Measurements from ENCODE around the gene OR52K2.

OR52K2 gene

GRCh38 chr11:4460151-4460550, 11.1 kb downstream of the OR52K2 start:
- peaks cover 0 to 11% (median 0%) of the 10 kb centered on the region in 4 experiments for H3K4me1 ChIP-seq (ENCODE audit: control extremely low read depth in 1 of 4, control insufficient read depth in 4 of 4, insufficient read depth in 4 of 4, low read length in 3 of 4)
- DNase-seq, result no peak
- no peak overlapping the region for H3K4me3 ChIP-seq (ENCODE audit: control insufficient read depth in 1 of 7, extremely low read depth in 1 of 7, insufficient read depth in 4 of 7, low read depth in 2 of 7, low read length in 6 of 7)
- CTCF ChIA-PET, result no interaction called here
- H3K36me3 ChIP-seq (ENCODE audit: control insufficient read depth in 4 of 4, insufficient read depth in 4 of 4, low read length in 3 of 4), result no peaks in the 10 kb centered on the region
- no peaks in the 10 kb centered on the region for H3K27me3 ChIP-seq (replicated peaks in 2 of 5; ENCODE audit: control insufficient read depth in 4 of 5, insufficient read depth in 5 of 5, low read length in 4 of 5)
- no peak overlapping the region for H3K27ac ChIP-seq (ENCODE audit: insufficient read depth in 1 of 2, low read depth in 1 of 2, low read length in 2 of 2, poor library complexity in 1 of 2, severe bottlenecking in 2 of 2)
- POLR2A ChIA-PET, result no interaction called here
- peaks cover 0 to 15% (median 4%) of the 10 kb centered on the region in 5 experiments for H3K9me3 ChIP-seq (ENCODE audit: control extremely low read depth in 1 of 5, control insufficient read depth in 4 of 5, insufficient read depth in 2 of 5, low read depth in 1 of 5, low read length in 4 of 5)
- WGBS (ENCODE audit: insufficient coverage), result 100% methylated on average over 4 of the region's 4 CpGs

- Histone ChIP-seq H3K27ac (ENCODE audit: insufficient read depth in 1 of 2, low read depth in 1 of 2, low read length in 2 of 2, poor library complexity in 1 of 2, severe bottlenecking in 2 of 2) (no peak overlapping the region), H3K4me3 (ENCODE audit: control insufficient read depth in 1 of 7, extremely low read depth in 1 of 7, insufficient read depth in 4 of 7, low read depth in 2 of 7, low read length in 6 of 7) (no peak overlapping the region), H3K27me3 (replicated peaks in 2 of 5; ENCODE audit: control insufficient read depth in 4 of 5, insufficient read depth in 5 of 5, low read length in 4 of 5) (peaks cover 0 to 1% (median 0%) of the 10 kb centered on the region in 5 experiments), H3K36me3 (ENCODE audit: control insufficient read depth in 4 of 4, insufficient read depth in 4 of 4, low read length in 3 of 4) (no peaks in the 10 kb centered on the region), H3K9me3 (ENCODE audit: control extremely low read depth in 1 of 5, control insufficient read depth in 4 of 5, insufficient read depth in 2 of 5, low read depth in 1 of 5, low read length in 4 of 5) (peaks cover 0 to 18% (median 4%) of the 10 kb centered on the region in 5 experiments), H3K4me1 (ENCODE audit: control extremely low read depth in 1 of 4, control insufficient read depth in 4 of 4, insufficient read depth in 4 of 4, low read length in 3 of 4) (peaks cover 0 to 9% (median 2%) of the 10 kb centered on the region in 4 experiments)
- ChIA-PET CTCF (no interaction called here), POLR2A (no interaction called here)
- no peak for DNase-seq
- 100% methylated on average over 4 of the region's 5 CpGs for WGBS (ENCODE audit: insufficient coverage)
Measured at GRCh38 chr11:4464216-4465159, 15.4 kb downstream of the OR52K2 start.

- Histone ChIP-seq H3K9me3 (ENCODE audit: control extremely low read depth in 1 of 5, control insufficient read depth in 4 of 5, insufficient read depth in 2 of 5, low read depth in 1 of 5, low read length in 4 of 5) (peaks cover 0 to 18% (median 4%) of the 10 kb centered on the region in 5 experiments), H3K4me3 (ENCODE audit: control insufficient read depth in 1 of 7, extremely low read depth in 1 of 7, insufficient read depth in 4 of 7, low read depth in 2 of 7, low read length in 6 of 7) (no peak overlapping the region), H3K27ac (ENCODE audit: insufficient read depth in 1 of 2, low read depth in 1 of 2, low read length in 2 of 2, poor library complexity in 1 of 2, severe bottlenecking in 2 of 2) (no peak overlapping the region), H3K27me3 (replicated peaks in 2 of 5; ENCODE audit: control insufficient read depth in 4 of 5, insufficient read depth in 5 of 5, low read length in 4 of 5) (peaks cover 0 to 1% (median 0%) of the 10 kb centered on the region in 5 experiments), H3K4me1 (ENCODE audit: control extremely low read depth in 1 of 4, control insufficient read depth in 4 of 4, insufficient read depth in 4 of 4, low read length in 3 of 4) (peaks cover 0 to 9% (median 2%) of the 10 kb centered on the region in 4 experiments), H3K36me3 (ENCODE audit: control insufficient read depth in 4 of 4, insufficient read depth in 4 of 4, low read length in 3 of 4) (no peaks in the 10 kb centered on the region)
- CTCF ChIA-PET, result interaction anchor here (1.2 kb wide), 1 partner anchor 278 kb away, joined by 4 read pairs; no protein-coding TSS in a partner anchor
- 100% methylated on average over 1 of the region's 1 CpG for WGBS (ENCODE audit: insufficient coverage)
- POLR2A ChIA-PET, result no interaction called here
- DNase-seq, result no peak
Measured at GRCh38 chr11:4465407-4465806, 16.3 kb downstream of the OR52K2 start.

- POLR2A ChIA-PET, result no interaction called here
- Histone ChIP-seq H3K9me3 (ENCODE audit: control extremely low read depth in 1 of 5, control insufficient read depth in 4 of 5, insufficient read depth in 2 of 5, low read depth in 1 of 5, low read length in 4 of 5) (peaks cover 0 to 18% (median 4%) of the 10 kb centered on the region in 5 experiments), H3K27me3 (replicated peaks in 2 of 5; ENCODE audit: control insufficient read depth in 4 of 5, insufficient read depth in 5 of 5, low read length in 4 of 5) (peaks cover 0 to 1% (median 0%) of the 10 kb centered on the region in 5 experiments), H3K36me3 (ENCODE audit: control insufficient read depth in 4 of 4, insufficient read depth in 4 of 4, low read length in 3 of 4) (no peaks in the 10 kb centered on the region), H3K27ac (ENCODE audit: insufficient read depth in 1 of 2, low read depth in 1 of 2, low read length in 2 of 2, poor library complexity in 1 of 2, severe bottlenecking in 2 of 2) (no peak overlapping the region), H3K4me1 (ENCODE audit: control extremely low read depth in 1 of 4, control insufficient read depth in 4 of 4, insufficient read depth in 4 of 4, low read length in 3 of 4) (peaks cover 0 to 9% (median 2%) of the 10 kb centered on the region in 4 experiments), H3K4me3 (ENCODE audit: control insufficient read depth in 1 of 7, extremely low read depth in 1 of 7, insufficient read depth in 4 of 7, low read depth in 2 of 7, low read length in 6 of 7) (no peak overlapping the region)
- DNase-seq, result no peak
- CTCF ChIA-PET, result interaction anchor here (1.2 kb wide), 1 partner anchor 279 kb away, joined by 4 read pairs; no protein-coding TSS in a partner anchor
- WGBS (ENCODE audit: insufficient coverage), result 69% methylated on average over 4 of the region's 5 CpGs
Measured at GRCh38 chr11:4466131-4466870, 17.2 kb downstream of the OR52K2 start.

- DNase-seq, result no peak
- CTCF ChIA-PET, result no interaction called here
Measured at GRCh38 chr11:4466871-4467442, 17.9 kb downstream of the OR52K2 start.

GRCh38 chr11:4467811-4468606, 18.9 kb downstream of the OR52K2 start:
- Histone ChIP-seq H3K4me3 (ENCODE audit: control insufficient read depth in 1 of 7, extremely low read depth in 1 of 7, insufficient read depth in 4 of 7, low read depth in 2 of 7, low read length in 6 of 7) (no peak overlapping the region), H3K36me3 (ENCODE audit: control insufficient read depth in 4 of 4, insufficient read depth in 4 of 4, low read length in 3 of 4) (no peaks in the 10 kb centered on the region), H3K9me3 (ENCODE audit: control extremely low read depth in 1 of 5, control insufficient read depth in 4 of 5, insufficient read depth in 2 of 5, low read depth in 1 of 5, low read length in 4 of 5) (peaks cover 0 to 18% (median 4%) of the 10 kb centered on the region in 5 experiments), H3K27me3 (replicated peaks in 2 of 5; ENCODE audit: control insufficient read depth in 4 of 5, insufficient read depth in 5 of 5, low read length in 4 of 5) (peaks cover 0 to 1% (median 0%) of the 10 kb centered on the region in 5 experiments), H3K27ac (ENCODE audit: insufficient read depth in 1 of 2, low read depth in 1 of 2, low read length in 2 of 2, poor library complexity in 1 of 2, severe bottlenecking in 2 of 2) (no peak overlapping the region), H3K4me1 (ENCODE audit: control extremely low read depth in 1 of 4, control insufficient read depth in 4 of 4, insufficient read depth in 4 of 4, low read length in 3 of 4) (peaks cover 0 to 9% (median 2%) of the 10 kb centered on the region in 4 experiments)
- ChIA-PET CTCF (interaction anchor here (0.6 kb wide), 1 partner anchor 506 kb away, joined by 3 read pairs; no protein-coding TSS in a partner anchor), POLR2A (no interaction called here)
- WGBS (ENCODE audit: insufficient coverage), result 93% methylated on average over 2 of the region's 3 CpGs
- no peak for DNase-seq

More at GRCh38 chr11:4466871-4467442, 17.9 kb downstream of the OR52K2 start:
- Histone ChIP-seq H3K36me3 (ENCODE audit: control insufficient read depth in 4 of 4, insufficient read depth in 4 of 4, low read length in 3 of 4) (no peaks in the 10 kb centered on the region), H3K4me3 (ENCODE audit: control insufficient read depth in 1 of 7, extremely low read depth in 1 of 7, insufficient read depth in 4 of 7, low read depth in 2 of 7, low read length in 6 of 7) (no peak overlapping the region), H3K4me1 (ENCODE audit: control extremely low read depth in 1 of 4, control insufficient read depth in 4 of 4, insufficient read depth in 4 of 4, low read length in 3 of 4) (peaks cover 0 to 9% (median 2%) of the 10 kb centered on the region in 4 experiments), H3K9me3 (ENCODE audit: control extremely low read depth in 1 of 5, control insufficient read depth in 4 of 5, insufficient read depth in 2 of 5, low read depth in 1 of 5, low read length in 4 of 5) (peaks cover 0 to 18% (median 4%) of the 10 kb centered on the region in 5 experiments), H3K27me3 (replicated peaks in 2 of 5; ENCODE audit: control insufficient read depth in 4 of 5, insufficient read depth in 5 of 5, low read length in 4 of 5) (peaks cover 0 to 1% (median 0%) of the 10 kb centered on the region in 5 experiments), H3K27ac (ENCODE audit: insufficient read depth in 1 of 2, low read depth in 1 of 2, low read length in 2 of 2, poor library complexity in 1 of 2, severe bottlenecking in 2 of 2) (no peak overlapping the region)
- POLR2A ChIA-PET, result no interaction called here
